Lower lobe of right lung (tissue), 2 donors: ENCODE data around the gene WNT7B. TPM values are rescaled to one million over a fixed set of nuclear protein-coding genes. Genes with fewer than 3 reads are reported as not detected.
"Not testable (repeated sequence)": the region's sequence is repeated elsewhere in the genome, so short reads cannot be mapped to it uniquely, and the experiment has no call there.

Source experiments
- ATAC-seq, 2 donors: fragments of 200-7000 bp; cut with Tn5 transposase; one replicate each; pipeline ENCODE4 v1.9.1; 2020 to 2022; ENCODE audit warnings: mild to moderate bottlenecking in 2 of 2, moderate library complexity in 2 of 2
- DNase-seq: peaks from one replicate; pipeline ENCODE4 v3.0.0-alpha.2; 2020
- H3K27ac ChIP-seq: fragments of 200-600 bp; one replicate; pipeline ENCODE4 v1.8.0; 2022
- H3K27me3 ChIP-seq: fragments of 200-600 bp; one replicate; pipeline ENCODE4 v1.8.0; 2022; ENCODE audit warnings: low read depth
- H3K36me3 ChIP-seq: fragments of 200-600 bp; one replicate; pipeline ENCODE4 v1.8.0; 2022; ENCODE audit warnings: mild to moderate bottlenecking
- H3K4me1 ChIP-seq: fragments of 200-600 bp; one replicate; pipeline ENCODE4 v1.8.0; 2022
- H3K4me3 ChIP-seq: fragments of 200-600 bp; one replicate; pipeline ENCODE4 v1.8.0; 2022; ENCODE audit warnings: mild to moderate bottlenecking
- H3K9me3 ChIP-seq: fragments of 200-600 bp; one replicate; pipeline ENCODE4 v1.8.0; 2022
- CTCF ChIP-seq: fragments of 200-600 bp; IDR thresholded peaks from one replicate; pipeline ENCODE4 v1.8.0; 2022; ENCODE audit warnings: antibody characterized with exemption, mild to moderate bottlenecking
- intact Hi-C: fragments of 100-400 bp; cut with DNase I; formaldehyde crosslinking; loops from one replicate; pipeline ENCODE4 v1.11.0; 2022
- total RNA-seq: library from RNA; stranded (reverse); fragmentation: NEBNext Ultra II Directional; extraction: Animal tissue kit (Norgen Biotek cat#: 25700); gene quantifications from one replicate; pipeline ENCODE4 v1.2.1, GENCODE V29; 2021
- donor health status: DM: no; HTN: yes; CAD: no; lungs with severe emphysema.

WNT7B gene
- total RNA-seq, 1 donor from 2014 or later = 6.3 TPM

- Histone ChIP-seq H3K27ac (peak overlapping the region; percentile 94), H3K4me3 (peak overlapping the region; percentile 44), H3K27me3 (no peaks in the 10 kb centered on the region), H3K4me1 (peaks cover 44% of the 10 kb centered on the region), H3K36me3 (no peaks in the 10 kb centered on the region), H3K9me3 (peaks cover 7% of the 10 kb centered on the region)
- intact Hi-C loops = loop anchor here (10.0 kb wide), 1 partner anchor 108 kb away; no protein-coding TSS in a partner anchor
- no peak for TF ChIP-seq CTCF
- peak; percentile 87 to 92 for ATAC-seq
- DNase-seq = peak; percentile 75
Observed at GRCh38 chr22:46007003-46007847, 30.3 kb upstream of the WNT7B start.

- no peaks in the 10 kb centered on the region for H3K27me3 ChIP-seq
- H3K4me1 ChIP-seq = peaks cover 50% of the 10 kb centered on the region
- peak overlapping the region; percentile 44 for H3K4me3 ChIP-seq
- peaks cover 7% of the 10 kb centered on the region for H3K9me3 ChIP-seq
- DNase-seq (peak; percentile 95), ATAC-seq (peak; percentile 89 to 93)
- intact Hi-C loops = loop anchor here (10.0 kb wide), 1 partner anchor 108 kb away; no protein-coding TSS in a partner anchor
- peak; percentile 94 for TF ChIP-seq CTCF
- H3K36me3 ChIP-seq = no peaks in the 10 kb centered on the region
- H3K27ac ChIP-seq = peak overlapping the region; percentile 94
Observed at GRCh38 chr22:46006379-46007002, 29.5 kb upstream of the WNT7B start.

- H3K36me3 ChIP-seq, H3K4me3 ChIP-seq, H3K27me3 ChIP-seq, H3K27ac ChIP-seq, ATAC-seq, H3K9me3 ChIP-seq: not testable (repeated sequence)
- DNase-seq = peak; percentile 43
- peaks cover 63% of the 10 kb centered on the region for H3K4me1 ChIP-seq
- intact Hi-C loops = loop anchor here (10.0 kb wide), 1 partner anchor 110 kb away; no protein-coding TSS in a partner anchor
Observed at GRCh38 chr22:46005116-46005705, 28.2 kb upstream of the WNT7B start.

DNA sequence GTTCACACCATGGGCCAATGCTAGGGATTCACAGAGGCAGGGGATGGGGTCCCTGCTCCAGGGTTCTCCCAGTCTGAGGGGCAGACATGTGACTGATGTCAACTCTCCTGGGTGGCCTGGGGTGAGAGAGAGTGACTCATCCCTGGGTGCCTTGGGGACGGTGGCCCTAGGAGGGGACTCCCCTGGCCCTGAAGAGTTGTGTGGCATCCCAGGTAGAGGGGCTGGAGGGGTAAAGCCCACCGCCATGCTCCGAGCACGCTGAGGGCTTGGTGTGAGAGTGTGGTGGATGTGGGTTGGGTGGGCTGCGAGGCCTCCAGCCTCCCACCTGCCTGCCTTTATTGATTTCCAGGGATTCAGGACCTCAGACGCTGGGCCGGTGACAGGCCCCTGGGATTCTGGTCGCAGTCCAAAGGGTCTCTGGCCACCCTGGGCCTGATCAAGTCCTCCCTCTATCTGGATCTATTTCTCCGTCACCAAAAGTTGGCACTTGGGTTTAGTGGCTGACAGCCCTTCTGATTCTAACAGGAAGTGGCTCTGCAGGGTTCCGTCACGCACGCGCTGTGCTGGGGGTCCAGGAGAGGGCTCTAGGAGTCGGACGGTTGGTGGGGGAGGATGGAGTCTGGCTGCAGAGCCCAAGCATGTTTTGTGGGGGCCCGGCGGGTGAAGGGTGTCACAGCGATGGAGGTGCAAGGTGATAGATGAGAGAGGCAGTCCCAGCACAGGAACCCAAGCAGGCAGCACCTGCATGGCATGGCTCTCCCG is 27.3 kb upstream of the WNT7B start:
- Histone ChIP-seq H3K27ac (no peak overlapping the region), H3K27me3 (no peaks in the 10 kb centered on the region), H3K4me1 (peaks cover 63% of the 10 kb centered on the region), H3K36me3 (no peaks in the 10 kb centered on the region), H3K9me3 (no peaks in the 10 kb centered on the region), H3K4me3 (no peak overlapping the region)
- no peak for ATAC-seq
- no peak for TF ChIP-seq CTCF
- intact Hi-C loops = loop anchor here (10.0 kb wide), 1 partner anchor 111 kb away; no protein-coding TSS in a partner anchor
- DNase-seq = peak; percentile 48

- Histone ChIP-seq H3K27me3 (no peaks in the 10 kb centered on the region), H3K9me3 (no peaks in the 10 kb centered on the region), H3K4me3 (no peak overlapping the region), H3K27ac (no peak overlapping the region), H3K36me3 (no peaks in the 10 kb centered on the region), H3K4me1 (peaks cover 70% of the 10 kb centered on the region)
- intact Hi-C loops = loop anchor here (10.0 kb wide), 1 partner anchor 111 kb away; no protein-coding TSS in a partner anchor
- TF ChIP-seq CTCF = no peak
- no peak for ATAC-seq
- peak; percentile 42 for DNase-seq
Observed at GRCh38 chr22:46003271-46004091, 26.5 kb upstream of the WNT7B start.
